ENCODE data around the gene PODXL. TPM values are rescaled to one million over a fixed set of nuclear protein-coding genes. Genes with fewer than 3 reads are reported as not detected.
A peak's percentile ranks its signal among the peaks of the same experiment; 100 is the strongest.

PODXL gene
- total RNA-seq, 4 donors from 2014 or later, result 7.9 to 21.3 (median 13.2) TPM

GRCh38 chr7:131546126-131546525, 10.3 kb downstream of the PODXL start:
- intact Hi-C loops (cut with DNase I; ENCODE audit: low total_unique reads), result no loop called here
- H3K36me3 ChIP-seq, result no peaks in the 10 kb centered on the region
- in situ Hi-C loops (cut with MboI; ENCODE audit: low sequenced_read_pairs in 4 of 4), result loop anchor here in 1 of 4 donors (10.0 kb wide), 1 partner anchor 109 kb away; no protein-coding TSS in a partner anchor
- no peaks in the 10 kb centered on the region for H3K9me3 ChIP-seq
- H3K4me3 ChIP-seq, result no peak overlapping the region
- H3K4me1 ChIP-seq, result peaks cover 5 to 15% of the 10 kb centered on the region in 2 donors
- no peak for ATAC-seq
- peak overlapping the region in 3 of 4 donors; percentile 76 to 78 (median 77) for H3K27ac ChIP-seq
- DNase-seq, result no peak
- no peaks in the 10 kb centered on the region for H3K27me3 ChIP-seq
- TF ChIP-seq CTCF (IDR thresholded peaks at IDR 0.05 in 4 of 5, conservative IDR thresholded peaks at IDR 0.05 in 1 of 5), result no peak
- TF ChIP-seq POLR2A (IDR thresholded peaks at IDR 0.05), result no peak

GRCh38 chr7:131544449-131545301, 11.8 kb downstream of the PODXL start:
- H3K9me3 ChIP-seq, result no peaks in the 10 kb centered on the region
- H3K4me3 ChIP-seq, result no peak overlapping the region
- H3K27ac ChIP-seq, result peak overlapping the region; percentile 44 to 78 (median 76)
- peaks cover 20 to 29% of the 10 kb centered on the region in 2 donors for H3K4me1 ChIP-seq
- no peak for TF ChIP-seq POLR2A (IDR thresholded peaks at IDR 0.05)
- no peak for TF ChIP-seq CTCF (IDR thresholded peaks at IDR 0.05 in 4 of 5, conservative IDR thresholded peaks at IDR 0.05 in 1 of 5)
- in situ Hi-C loops (cut with MboI; ENCODE audit: low sequenced_read_pairs in 4 of 4), result loop anchor here in 1 of 4 donors (10.0 kb wide), 1 partner anchor 110 kb away; no protein-coding TSS in a partner anchor
- DNase-seq, result no peak
- intact Hi-C loops (cut with DNase I; ENCODE audit: low total_unique reads), result no loop called here
- no peaks in the 10 kb centered on the region for H3K27me3 ChIP-seq
- no peaks in the 10 kb centered on the region for H3K36me3 ChIP-seq
- ATAC-seq, result no peak

GRCh38 chr7:131544021-131544420, 12.4 kb downstream of the PODXL start:
- Histone ChIP-seq H3K27ac (peak overlapping the region; percentile 44 to 78 (median 76)), H3K4me3 (no peak overlapping the region), H3K9me3 (no peaks in the 10 kb centered on the region), H3K27me3 (no peaks in the 10 kb centered on the region), H3K4me1 (peaks cover 26 to 36% of the 10 kb centered on the region in 2 donors), H3K36me3 (no peaks in the 10 kb centered on the region)
- in situ Hi-C loops (cut with MboI; ENCODE audit: low sequenced_read_pairs in 4 of 4), result loop anchor here in 1 of 4 donors (10.0 kb wide), 1 partner anchor 111 kb away; no protein-coding TSS in a partner anchor
- no peak for ATAC-seq
- no peak for DNase-seq
- intact Hi-C loops (cut with DNase I; ENCODE audit: low total_unique reads), result no loop called here
- TF ChIP-seq CTCF (IDR thresholded peaks at IDR 0.05 in 4 of 5, conservative IDR thresholded peaks at IDR 0.05 in 1 of 5), result no peak
- TF ChIP-seq POLR2A (IDR thresholded peaks at IDR 0.05), result no peak

GRCh38 chr7:131543298-131543697, 13.1 kb downstream of the PODXL start:
- Histone ChIP-seq H3K27me3 (no peaks in the 10 kb centered on the region), H3K9me3 (no peaks in the 10 kb centered on the region), H3K27ac (peak overlapping the region; percentile 44 to 78 (median 76)), H3K36me3 (no peaks in the 10 kb centered on the region), H3K4me1 (peaks cover 33 to 43% of the 10 kb centered on the region in 2 donors), H3K4me3 (no peak overlapping the region)
- intact Hi-C loops (cut with DNase I; ENCODE audit: low total_unique reads) (no loop called here), in situ Hi-C loops (cut with MboI; ENCODE audit: low sequenced_read_pairs in 4 of 4) (loop anchor here in 1 of 4 donors (10.0 kb wide), 1 partner anchor 112 kb away; no protein-coding TSS in a partner anchor)
- no peak for TF ChIP-seq CTCF (IDR thresholded peaks at IDR 0.05 in 4 of 5, conservative IDR thresholded peaks at IDR 0.05 in 1 of 5)
- TF ChIP-seq POLR2A (IDR thresholded peaks at IDR 0.05), result no peak
- ATAC-seq (no peak), DNase-seq (no peak)

All from gastrocnemius medialis (tissue), 4 donors.